Activated T-cell treated with anti-CD3 and anti-CD28 coated beads for 1 hour (primary cell): ENCODE results near the gene ASB8.
"Not testable (repeated sequence)": the region's sequence is repeated elsewhere in the genome, so short reads cannot be mapped to it uniquely, and the experiment has no call there.

Source experiments
- DNase-seq: peaks from one replicate; pipeline ENCODE4 v3.0.0-alpha.2; 2020; ENCODE audit warnings: low read depth

ASB8 gene

DNA sequence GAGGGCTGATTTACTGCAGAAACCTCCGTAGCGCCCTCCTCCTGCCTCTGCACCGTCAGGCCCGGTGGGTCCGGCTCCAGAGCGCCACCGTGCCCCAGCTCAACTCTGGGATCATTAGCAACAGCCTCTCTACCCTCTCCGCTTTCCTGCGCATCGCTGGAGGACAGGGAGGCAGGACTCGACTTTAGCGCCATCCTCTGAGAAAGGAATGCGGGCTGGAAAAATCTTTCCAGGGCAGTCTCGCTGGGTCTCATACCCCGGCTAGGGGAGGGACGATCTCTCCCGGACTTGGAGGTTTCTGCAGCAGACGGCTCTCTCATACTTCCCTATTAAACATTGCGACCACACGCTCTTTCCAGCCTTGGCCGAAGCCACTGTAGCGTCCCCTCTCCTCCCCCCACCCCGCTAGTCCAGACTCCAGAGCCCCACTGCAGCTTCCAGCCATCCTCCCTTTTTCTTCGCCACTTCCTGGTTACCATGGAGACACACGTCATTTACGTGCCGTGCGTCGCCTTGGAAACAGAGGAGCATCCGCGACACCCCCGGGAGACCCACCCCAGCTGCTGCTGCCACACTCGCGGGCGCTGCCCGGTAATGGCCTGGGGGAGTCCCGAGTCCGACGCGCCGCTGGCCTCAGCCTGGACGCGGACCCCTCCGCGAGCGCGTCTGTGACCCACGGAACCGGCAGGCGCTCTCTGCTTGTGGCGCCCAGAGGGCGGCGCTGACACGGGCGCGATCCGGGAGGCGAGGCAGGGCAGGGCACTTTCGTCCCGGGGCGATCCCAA lies 26.0 kb upstream of the ASB8 start, which contains the start of gene CCDC184:
Gene CCDC184 (plus strand): TSS at position 554 of the 785 bp plus-strand sequence. CDS start 479 bp downstream, outside the sequence.
- peak; percentile 55 for DNase-seq

DNA sequence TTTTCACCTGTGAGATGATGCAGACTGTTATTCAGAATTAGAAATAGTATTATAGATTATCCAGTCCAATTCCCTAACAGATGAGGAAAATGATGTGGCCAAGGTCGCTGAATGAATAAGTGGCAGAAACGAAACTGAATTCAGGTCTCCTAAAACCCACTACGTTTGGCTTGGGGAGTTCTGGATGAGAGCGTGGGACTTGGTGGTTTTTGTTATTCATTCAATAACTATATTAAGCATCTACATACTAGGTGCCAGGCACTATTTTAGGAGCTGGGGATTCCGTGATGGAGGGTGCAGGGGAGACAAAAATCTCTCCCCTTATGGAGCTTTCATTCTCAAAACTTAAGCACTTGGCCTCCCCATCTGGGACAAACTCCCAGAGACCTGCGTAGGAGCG lies 25.3 kb upstream of the ASB8 start:
- no peak for DNase-seq

DNA sequence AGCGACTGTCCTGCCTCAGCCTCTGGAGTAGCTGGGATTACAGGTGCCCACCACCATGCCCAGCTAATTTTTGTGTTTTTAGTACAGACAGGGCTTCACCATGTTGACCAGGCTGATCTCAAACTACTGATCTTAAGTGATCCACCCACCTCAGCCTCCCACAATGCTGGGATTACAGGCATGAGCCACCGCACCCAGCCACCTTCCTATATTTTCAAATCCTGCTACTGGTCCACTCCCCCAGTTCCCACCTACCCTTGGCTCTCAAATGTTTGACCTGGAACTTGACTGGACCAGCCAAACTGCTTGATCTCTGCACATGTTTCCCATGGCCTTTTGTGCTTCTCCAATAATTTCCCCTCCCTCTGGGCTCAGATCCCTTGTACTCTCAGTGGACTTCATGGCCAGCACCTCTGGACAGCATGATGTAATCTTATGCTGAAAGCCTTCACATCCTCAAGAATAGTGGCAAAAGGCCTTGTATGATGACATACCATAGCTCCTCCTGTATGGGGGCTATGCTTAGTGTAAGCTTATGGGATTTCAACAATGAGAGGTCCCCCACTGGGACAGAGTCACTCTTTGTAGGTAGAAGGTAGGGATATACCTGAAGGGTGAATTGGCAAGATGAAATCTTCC lies 23.7 kb upstream of the ASB8 start:
- DNase-seq: no peak

DNA sequence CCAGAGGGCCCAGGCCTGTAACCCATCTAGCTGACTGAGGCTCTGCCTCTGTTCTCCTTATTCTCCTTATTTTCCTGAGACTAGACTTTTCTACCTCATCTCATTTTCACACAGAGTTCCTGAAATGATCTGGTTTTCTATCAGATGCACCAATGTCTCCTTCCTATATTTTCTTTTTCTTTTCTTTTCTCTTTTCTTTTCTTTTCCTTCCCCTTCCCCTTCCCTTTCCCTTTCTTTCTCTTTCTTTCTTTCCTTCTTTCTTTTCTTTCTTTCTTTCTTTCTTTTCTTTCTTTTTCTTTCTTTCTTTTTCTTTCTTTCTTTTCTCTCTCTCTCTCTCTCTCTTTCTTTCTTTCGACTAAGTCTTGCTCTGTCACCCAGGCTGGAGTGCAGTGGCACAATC lies 23.1 kb upstream of the ASB8 start:
- DNase-seq: no peak

DNA sequence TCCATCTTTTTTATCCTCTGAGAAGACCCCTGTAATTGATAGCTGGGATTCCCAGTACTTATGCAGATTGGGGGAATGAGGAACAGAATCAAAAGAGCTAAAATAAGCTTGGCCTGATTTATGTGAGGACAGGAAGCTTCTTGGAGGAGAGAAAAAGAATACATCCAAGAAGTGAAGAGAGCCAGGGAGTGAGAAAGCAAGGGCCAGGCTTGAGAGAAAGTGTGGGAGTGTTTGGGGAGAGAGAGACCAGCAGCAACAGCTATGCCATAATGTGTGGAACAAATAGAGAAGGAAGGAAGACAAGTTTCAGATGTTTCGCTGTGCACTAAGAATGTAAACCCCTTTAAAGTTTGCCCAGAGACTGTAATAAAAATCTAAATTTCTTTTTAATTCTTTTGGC lies 22.2 kb upstream of the ASB8 start:
- no peak for DNase-seq

DNA sequence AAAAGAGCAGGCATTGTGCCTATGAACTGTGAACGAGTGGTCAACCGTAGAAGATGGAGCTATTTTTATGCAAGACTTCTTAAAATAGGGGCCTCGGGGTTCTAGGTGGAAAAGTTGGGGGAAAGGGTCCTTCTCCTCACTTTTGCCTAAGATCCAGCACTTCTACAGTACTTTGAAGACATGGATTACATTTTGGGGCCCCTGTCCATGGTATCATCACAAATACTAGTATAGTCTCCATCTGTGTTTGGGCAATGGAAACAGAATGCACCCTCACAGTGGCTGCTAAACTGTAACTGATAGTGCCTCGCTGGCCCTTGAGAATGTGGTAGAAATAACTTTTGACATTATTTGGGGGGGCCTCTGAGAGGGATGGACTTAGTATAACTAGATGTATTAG lies 20.7 kb upstream of the ASB8 start:
- DNase-seq: no peak

GRCh38 chr12:48176417-48176751 lies 19.1 kb upstream of the ASB8 start:
- no peak for DNase-seq

DNA sequence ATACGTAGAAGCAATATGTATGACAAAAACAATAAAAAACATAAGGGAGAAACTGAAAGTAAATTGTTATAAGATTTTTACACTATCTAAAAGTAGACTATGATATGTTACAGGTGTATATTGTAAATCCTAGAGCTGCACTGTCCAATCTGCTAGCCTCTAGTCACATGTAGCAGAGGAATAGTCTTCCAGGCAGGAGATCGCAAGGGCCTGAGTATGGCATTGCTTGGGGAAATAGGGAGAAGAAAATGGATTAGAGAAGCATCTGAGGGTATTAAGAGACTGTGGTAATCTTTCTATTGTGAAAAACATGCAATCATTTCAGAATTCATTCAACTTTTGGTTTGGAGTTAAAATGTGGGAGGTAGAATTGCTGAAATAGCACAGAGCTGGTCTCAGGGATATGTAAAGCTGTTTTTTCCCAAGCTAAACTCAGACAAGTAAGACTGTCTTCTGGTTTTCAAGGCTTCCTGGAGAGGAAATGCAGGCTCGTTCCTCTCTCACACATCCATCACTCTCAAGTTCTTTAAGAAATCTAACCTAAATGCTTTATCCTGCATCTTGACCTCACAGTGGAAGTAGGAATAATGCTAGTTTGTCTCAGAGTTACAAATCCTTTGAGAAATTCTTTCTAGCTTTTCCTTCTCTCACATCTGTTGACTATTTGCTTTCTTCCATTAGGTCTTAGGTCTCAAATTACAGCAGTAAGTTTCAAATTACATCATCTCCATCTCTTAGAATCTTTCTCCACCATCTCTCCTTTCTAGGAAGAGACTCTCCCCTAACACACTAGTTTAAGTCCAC lies 18.5 kb upstream of the ASB8 start:
- no peak for DNase-seq

GRCh38 chr12:48169011-48169410 lies 11.7 kb upstream of the ASB8 start:
- DNase-seq: no peak

DNA sequence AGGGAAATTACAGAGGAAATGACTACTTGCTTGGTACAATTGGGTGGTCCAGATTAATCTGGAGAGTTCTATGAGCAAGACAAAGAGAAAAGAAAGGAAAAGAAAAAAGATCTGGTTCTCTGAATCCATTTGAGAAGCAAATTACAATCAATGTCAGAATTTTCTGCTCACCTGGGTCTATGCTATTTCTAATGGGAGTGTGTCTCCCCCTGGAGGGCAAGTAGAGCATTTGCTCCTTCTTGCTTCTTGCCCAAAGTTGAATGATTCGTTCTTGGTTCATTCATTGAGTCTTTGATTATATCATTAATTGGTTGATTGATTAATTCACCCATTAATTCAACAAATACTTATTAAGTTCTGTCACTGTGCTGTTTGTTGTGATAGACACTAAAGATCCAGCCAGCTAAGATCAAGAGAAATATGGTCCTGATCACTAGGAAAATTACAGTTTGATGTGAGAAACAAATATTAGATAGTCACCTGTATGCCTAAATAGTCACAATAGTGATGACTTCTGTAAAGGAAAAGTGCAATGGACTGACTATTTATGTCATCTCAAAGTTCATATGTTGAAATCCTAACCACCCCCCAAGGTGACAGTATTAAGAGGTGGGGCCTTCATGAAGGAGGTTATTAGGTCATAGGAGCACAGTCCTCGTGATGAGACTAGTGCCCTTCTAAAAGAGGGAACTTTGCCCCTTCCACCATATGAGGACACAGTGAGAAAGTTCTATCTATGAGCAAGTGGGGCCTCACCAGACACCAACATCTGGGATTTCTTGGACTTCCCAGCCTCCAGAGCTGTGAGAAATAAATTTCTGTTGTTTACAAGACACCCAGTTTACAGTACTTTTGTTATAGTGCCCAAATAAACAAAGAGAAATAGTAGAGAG lies 8.0 kb upstream of the ASB8 start:
- peak; percentile 34 for DNase-seq

DNA sequence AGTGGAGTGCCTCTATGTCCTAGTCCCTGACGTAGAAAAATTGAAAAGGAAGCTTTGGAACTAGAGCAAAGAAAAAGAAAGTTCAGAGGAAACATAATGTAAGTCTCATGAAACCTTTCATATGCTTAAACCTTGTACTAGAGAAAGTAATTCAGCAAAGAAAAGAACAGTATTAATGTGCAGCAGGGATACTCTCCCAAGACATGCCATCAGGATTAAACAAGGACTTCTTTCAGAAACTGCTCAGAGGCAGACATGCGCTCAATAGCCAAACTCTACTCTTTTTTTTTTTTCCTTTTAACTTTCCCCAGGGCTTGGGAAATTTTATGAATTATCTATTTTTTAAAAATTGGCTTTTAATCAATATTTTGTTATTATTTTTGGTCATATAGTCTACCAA lies 7.1 kb upstream of the ASB8 start:
- DNase-seq: no peak

GRCh38 chr12:48163150-48163747 lies 5.9 kb upstream of the ASB8 start:
- DNase-seq: no peak

GRCh38 chr12:48160807-48161206 lies 3.5 kb upstream of the ASB8 start:
- DNase-seq: no peak

DNA sequence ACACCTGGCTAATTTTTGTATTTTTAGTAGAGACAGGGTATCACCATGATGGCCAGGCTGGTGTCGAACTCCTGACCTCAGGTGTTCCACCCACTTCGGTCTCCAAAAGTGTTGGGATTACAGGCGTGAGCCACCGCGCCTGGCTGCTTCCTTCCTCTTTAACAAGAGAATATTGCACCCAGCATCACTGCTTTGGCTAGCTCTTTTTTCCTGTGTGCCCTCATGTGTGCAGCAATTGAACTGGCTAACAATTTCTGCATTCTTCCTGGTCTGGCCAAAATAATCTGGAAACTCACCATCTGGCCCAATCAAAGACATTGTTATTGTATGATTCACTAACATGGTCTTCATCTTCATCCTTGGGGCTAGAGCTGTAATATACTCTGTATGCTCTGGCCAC lies 2.7 kb upstream of the ASB8 start:
- no peak for DNase-seq

GRCh38 chr12:48157889-48158370 lies 615 bp upstream of the ASB8 start:
- DNase-seq: no peak

DNA sequence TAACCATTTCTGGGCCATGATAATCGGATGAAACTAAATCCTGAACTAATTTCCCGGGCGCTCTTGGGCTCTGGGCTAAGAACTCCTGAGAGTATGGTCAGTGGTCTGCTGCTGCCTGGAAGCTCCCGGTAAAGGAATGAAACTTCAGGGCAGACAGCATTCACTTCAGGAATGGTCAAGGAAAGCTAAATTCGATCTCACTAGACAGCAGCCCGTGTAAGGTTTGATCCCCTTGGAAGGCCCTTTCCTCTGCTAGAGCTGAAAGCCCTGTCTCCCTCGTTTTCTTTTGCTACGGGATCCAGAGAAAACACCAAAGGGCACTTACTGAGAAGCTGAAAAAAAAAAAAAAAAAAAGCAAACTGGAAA lies 680 bp downstream of the ASB8 start:
- no peak for DNase-seq

GRCh38 chr12:48155786-48156185 lies 1.5 kb downstream of the ASB8 start:
- DNase-seq: not testable (repeated sequence)

GRCh38 chr12:48151103-48151771 lies 6.1 kb downstream of the ASB8 start:
- DNase-seq: no peak

GRCh38 chr12:48145981-48146380 lies 11.3 kb downstream of the ASB8 start:
- no peak for DNase-seq

DNA sequence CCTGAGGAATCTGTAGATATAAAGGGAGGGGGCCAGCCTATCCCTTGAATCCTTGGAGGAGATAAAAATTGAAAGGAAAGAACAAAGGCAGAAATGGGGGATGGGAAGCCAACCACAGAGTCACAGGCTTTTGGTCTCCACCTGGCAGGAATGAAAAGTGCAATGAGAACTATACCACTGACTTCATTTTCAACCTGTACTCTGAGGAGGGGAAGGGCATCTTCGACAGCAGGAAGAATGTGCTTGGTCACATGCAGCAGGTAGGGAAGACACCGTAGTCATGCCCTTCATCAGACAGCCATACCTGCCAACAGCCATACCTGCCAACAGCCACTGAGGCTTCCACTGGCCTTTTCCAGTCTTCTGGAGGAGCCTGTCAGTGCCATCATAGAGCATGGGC lies 13.4 kb downstream of the ASB8 start:
- DNase-seq: no peak
